GM12865 (cell line): ENCODE data around the gene MYO15A.

Experiments used
- DNase-seq: peaks from one replicate; pipeline ENCODE4 v3.0.0; 2010; ENCODE audit warnings: low read depth
- H3K4me3 ChIP-seq: 2 replicates; pipeline ENCODE4 v1.5.1; 2011; ENCODE audit warnings: mild to moderate bottlenecking, low read depth, low read length, control low read depth
- CTCF ChIP-seq: IDR thresholded peaks from 2 replicates; pipeline ENCODE4 v1.5.1; 2011; ENCODE audit warnings: low read length, control low read depth, low read depth, inconsistent platforms; ENCODE audit not compliant: insufficient read depth; ENCODE audit errors: missing control alignments

MYO15A gene

GRCh38 chr17:18129041-18129502, 20.5 kb downstream of the MYO15A start:
- DNase-seq = no peak
- no peak for TF ChIP-seq CTCF
- H3K4me3 ChIP-seq = no peak overlapping the region

GRCh38 chr17:18132711-18133110, 24.2 kb downstream of the MYO15A start:
- DNase-seq = no peak
- TF ChIP-seq CTCF = no peak
- H3K4me3 ChIP-seq = no peak overlapping the region

GRCh38 chr17:18136357-18136756, 27.8 kb downstream of the MYO15A start:
- no peak overlapping the region for H3K4me3 ChIP-seq
- no peak for TF ChIP-seq CTCF

GRCh38 chr17:18138065-18138749, 29.7 kb downstream of the MYO15A start:
- no peak overlapping the region for H3K4me3 ChIP-seq
- no peak for DNase-seq
- TF ChIP-seq CTCF = no peak

More at GRCh38 chr17:18136357-18136756, 27.8 kb downstream of the MYO15A start:
- no peak for DNase-seq

GRCh38 chr17:18139092-18139491, 30.5 kb downstream of the MYO15A start:
- no peak for DNase-seq
- H3K4me3 ChIP-seq = no peak overlapping the region
- no peak for TF ChIP-seq CTCF

- TF ChIP-seq CTCF = no peak
- H3K4me3 ChIP-seq = no peak overlapping the region
- no peak for DNase-seq
Observed at GRCh38 chr17:18139498-18139897, 30.9 kb downstream of the MYO15A start.

GRCh38 chr17:18139949-18140348, 31.4 kb downstream of the MYO15A start:
- peak; percentile 30 for TF ChIP-seq CTCF
- DNase-seq = peak; percentile 27
- H3K4me3 ChIP-seq = no peak overlapping the region
